HG03439 (cell line): ENCODE measurements around the gene NTRK2.

Experiments used
- ATAC-seq: cut with Tn5 transposase; IDR thresholded peaks from one replicate; pipeline ENCODE4 v1.9.1; 2021; ENCODE audit warnings: mild to moderate bottlenecking, moderate library complexity; ENCODE audit not compliant: unreplicated experiment

Gene NTRK2

GRCh38 chr9:85004818-85005413 is 335.4 kb downstream of the NTRK2 start:
- ATAC-seq = no peak

DNA sequence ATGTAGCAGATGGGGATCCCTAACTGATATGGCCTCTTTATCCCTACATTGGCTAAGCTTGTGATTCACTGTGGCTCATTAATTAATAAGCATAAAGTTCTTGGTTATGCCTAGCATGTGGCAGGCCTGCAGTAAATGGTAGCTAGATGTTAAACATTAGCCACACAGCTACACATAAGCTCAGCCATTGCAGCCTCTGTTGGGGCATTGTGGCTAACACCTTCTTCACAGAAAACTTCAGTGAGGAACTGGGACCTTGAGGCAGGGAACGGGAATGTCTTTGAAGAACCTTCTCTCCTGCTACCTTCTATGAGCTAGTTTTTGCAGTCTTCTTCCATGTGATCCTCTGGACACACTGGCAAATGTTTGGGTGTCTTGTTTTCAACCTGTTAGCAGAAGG is 338.2 kb downstream of the NTRK2 start:
- no peak for ATAC-seq

DNA sequence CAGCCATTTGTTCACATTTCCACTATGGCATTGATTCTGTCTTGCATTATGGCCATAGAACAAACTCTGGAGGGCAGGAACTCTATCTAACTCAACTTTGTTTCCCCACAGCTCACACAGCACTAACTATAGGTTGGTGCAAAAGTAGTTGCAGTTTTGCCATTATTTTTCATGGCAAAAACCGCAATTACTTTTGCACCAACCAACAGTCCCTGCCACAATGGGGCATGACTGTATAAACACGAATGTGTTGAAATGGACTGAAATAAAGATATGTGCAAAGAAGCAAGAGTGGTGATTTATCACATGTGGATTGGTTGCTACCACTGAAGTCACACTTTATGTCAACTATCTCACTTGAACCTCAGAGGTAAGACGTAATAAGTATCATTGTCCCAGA is 338.7 kb downstream of the NTRK2 start:
- ATAC-seq = no peak

DNA sequence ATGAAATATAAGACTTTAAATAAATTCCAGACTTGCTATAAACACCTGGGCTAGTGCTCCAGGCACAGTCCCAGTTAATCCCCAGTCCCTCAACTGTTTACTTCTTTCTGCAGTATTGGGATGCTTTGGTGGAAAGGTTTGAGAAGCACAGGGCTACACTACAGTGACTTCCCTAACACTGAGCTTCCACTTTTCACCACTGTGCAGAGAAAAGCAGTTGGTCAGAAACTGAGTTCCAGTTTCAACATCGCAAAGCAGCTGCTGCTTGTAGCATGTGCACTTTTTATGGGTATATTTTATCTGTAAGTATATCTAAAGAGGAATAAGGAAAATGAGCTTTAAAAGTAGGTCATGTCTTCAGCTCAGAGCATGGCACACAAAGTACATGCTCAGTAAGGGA is 339.7 kb downstream of the NTRK2 start:
- ATAC-seq = no peak

- no peak for ATAC-seq
Measured at GRCh38 chr9:85013703-85014102, 344.2 kb downstream of the NTRK2 start.

DNA sequence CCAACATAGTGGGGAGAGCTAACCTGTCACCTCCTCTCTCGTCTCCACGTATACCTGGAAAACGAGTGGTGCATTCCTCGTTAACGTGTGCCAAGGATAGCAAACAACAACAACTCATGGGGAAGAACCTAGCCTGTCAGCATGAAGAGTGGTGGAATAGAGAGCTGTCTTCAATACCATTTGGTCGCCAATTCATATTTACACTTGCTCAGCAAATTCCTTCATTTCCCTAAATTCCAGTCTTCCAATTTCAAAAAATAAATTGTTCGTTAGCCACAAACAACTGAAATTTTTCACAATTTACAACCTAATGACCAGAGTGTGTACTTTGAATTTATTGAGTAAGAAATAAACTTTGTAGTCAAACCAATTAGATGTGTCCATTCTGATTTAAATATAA is 344.8 kb downstream of the NTRK2 start:
- no peak for ATAC-seq

DNA sequence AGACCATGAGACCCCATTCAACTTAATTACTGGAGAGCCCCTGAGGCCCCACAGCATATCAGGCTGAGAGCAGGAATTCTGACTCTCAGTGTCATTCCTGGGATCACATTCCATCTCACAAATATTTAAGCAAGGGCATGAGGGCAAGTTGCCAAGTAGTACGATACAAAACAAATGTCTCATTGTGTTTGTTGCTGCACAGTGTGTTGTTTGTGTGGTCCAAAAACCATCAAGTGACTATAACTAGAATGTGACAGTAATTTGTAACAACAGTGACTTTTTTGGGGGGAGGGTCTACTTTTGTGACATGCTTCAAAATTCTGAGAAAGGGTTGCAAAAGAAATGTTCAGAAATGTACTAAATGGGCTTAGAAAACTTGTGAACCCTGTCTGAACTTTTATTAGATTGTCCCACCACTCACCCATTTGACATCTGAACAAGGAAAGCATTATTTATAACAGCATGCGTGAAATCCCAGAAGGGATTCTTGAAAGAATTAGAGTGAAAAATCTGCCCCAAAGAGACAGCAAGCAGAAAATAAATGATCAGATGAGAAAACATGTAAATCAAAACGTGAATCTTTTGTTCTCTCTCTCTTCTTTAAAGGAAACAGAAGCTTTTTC is 347.0 kb downstream of the NTRK2 start:
- ATAC-seq = no peak

DNA sequence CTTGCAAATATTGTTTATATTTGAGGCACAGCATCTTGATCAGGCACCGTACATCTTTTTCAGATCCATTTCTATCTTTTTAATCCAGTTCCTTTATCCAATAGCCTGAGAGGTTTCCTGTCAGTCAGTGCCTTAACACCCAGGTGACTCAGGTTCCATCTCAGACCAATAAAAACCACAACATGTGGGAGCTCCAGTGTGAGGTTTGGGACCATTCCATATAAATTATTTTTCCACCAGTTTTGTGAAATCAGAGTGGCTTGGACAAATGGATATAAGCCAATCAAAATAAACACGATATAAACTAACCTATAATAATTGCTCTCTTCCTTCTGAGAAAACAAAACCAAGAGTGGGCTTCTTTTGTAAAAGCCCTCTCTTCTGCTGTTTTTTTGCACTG is 351.3 kb downstream of the NTRK2 start:
- ATAC-seq = no peak

GRCh38 chr9:85021686-85022085 is 352.2 kb downstream of the NTRK2 start:
- no peak for ATAC-seq

DNA sequence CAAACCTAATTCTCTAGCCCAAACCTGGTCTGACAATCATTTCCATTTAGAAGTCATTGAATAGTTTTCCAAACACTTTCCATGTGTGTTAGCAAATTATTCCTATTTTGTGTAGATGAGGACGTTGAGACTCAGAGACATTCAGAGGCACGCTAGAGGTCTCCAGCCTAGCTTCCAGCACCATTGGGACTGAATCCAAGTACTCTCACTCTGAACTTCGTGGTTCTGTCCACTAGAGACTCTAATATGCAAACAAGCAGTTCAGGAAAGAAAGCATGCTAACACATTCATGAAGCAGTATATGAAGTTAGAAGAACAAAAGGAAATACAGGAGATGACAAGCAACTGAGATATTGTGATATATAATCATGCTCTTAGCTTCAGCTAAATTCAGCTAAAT is 354.8 kb downstream of the NTRK2 start:
- ATAC-seq = no peak

DNA sequence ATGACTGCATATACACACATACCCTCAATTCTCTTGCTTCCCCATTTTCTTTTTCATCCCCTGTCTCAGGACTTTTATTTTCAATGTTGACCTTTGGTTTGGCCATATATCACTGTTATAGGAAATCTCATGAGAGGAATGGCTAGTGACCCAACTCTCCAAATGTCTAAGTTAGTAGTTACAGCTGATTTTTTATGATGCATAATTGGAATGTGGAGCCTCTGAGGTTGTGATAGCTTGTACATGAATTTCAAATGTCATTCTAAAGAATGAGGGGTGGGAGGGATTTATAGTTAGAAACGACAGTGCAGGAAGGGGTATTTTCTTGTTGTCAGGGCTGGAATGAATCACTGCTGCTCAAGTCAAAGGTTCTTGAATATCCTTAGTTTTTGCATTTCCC is 356.1 kb downstream of the NTRK2 start:
- ATAC-seq = no peak

GRCh38 chr9:85027870-85028269 is 358.3 kb downstream of the NTRK2 start:
- no peak for ATAC-seq

GRCh38 chr9:85030316-85030715 is 360.8 kb downstream of the NTRK2 start:
- no peak for ATAC-seq

DNA sequence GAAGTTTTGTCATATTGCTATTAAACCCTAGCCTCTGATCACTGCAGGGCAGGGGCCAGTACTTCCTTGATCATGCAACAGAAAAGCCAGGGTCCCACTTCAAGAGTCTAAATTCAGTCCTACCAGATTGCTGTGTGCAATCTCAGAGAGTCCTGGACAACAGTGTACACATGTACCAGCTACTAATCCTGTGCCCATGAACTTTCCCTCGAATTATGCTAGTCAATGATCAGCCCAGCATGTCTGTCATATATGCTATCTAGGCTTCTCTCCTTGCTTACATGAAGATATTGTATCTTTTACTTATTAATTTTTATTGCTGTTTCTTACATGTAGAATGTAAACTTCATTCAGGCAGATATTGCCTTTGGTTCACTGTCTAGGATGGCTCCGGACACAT is 367.0 kb downstream of the NTRK2 start:
- no peak for ATAC-seq

DNA sequence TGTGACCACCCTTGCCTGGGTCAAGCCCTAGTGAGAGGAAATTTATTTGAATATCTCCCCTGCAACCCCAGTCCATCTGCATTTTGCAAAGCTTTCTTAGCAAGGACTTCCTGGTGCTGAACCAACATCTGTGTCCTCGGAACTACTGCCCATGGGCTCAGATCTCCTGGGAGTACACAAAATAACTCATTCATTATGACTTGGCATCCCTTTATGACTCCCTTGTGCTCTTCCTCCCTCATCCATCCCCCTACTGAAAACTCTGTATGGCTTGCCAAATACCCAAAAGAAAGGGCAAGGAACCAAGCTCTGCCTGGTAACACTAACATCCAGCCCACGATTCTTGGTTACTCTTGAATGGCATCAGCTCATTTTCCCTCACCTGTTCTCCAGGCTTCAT is 368.5 kb downstream of the NTRK2 start:
- no peak for ATAC-seq

DNA sequence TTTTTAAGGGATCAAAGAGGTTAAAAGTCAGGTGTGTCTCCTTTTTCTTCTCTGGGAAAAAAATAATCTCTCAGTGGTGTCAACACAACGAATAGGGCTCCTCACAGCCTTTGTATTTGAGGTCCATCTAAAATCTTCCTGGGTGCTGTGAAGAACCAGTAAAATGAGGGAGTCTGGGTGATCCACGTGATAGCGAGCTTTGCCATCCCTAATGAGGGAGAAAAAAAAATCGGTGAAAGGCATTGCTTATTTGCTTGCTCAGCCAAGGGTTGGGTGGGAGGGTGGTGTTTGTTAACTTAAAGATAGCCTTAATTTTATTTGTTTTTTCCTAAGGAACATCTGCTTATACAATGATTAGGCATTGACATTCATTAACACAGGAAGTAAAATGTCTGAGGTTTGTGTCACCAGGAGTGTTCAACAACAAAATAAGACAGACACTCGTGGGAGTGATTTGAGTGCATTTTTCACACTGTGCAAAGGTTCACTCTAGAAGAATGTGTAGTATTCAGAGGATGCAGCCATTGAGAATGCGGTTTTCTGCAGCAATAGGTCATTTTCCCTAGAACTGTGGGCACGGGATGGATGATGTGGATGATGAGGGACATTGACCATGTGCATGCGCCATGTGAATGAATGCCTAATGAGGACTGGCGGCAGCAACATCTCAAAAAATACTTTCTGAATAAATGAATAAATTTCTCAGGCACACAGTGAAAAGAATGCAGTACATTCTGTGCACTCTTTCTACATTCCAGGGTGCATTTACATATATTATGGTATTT is 369.5 kb downstream of the NTRK2 start:
- no peak for ATAC-seq

- no peak for ATAC-seq
Measured at GRCh38 chr9:85040146-85040545, 370.6 kb downstream of the NTRK2 start.

DNA sequence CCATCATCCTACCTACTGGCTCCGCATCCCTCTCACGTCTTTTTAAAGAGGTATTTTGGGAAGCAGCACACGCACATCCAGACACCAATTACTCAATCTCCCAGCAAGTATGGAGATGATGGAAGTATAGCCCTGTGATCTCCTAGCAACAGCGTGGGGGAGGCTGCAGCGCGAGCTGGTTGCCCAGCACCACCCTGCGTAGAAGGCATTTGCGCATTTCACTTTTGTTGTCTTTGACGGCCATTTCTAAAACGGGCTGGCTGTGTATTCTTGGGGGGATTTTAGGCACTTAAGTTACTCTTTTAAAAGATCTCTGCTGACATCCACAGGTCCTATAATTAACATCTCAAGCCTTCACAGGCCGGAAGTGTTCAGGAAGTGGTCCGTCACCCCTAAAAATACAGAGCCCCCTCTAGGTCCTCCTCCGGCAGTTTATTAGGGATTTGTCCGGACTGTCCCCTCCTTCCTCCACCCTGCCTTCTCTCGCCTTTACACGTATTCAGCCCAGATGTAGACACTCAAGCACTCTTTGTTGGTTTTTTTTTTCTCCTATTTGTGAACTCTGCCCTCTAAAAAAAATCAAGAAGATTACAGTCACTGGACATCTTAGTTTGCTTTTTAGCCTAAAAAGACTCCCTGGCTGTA is 371.4 kb downstream of the NTRK2 start:
- ATAC-seq = no peak

- ATAC-seq = no peak
Measured at GRCh38 chr9:85041466-85042137, 372.1 kb downstream of the NTRK2 start.

- no peak for ATAC-seq
Measured at GRCh38 chr9:85042981-85043647, 373.6 kb downstream of the NTRK2 start.

DNA sequence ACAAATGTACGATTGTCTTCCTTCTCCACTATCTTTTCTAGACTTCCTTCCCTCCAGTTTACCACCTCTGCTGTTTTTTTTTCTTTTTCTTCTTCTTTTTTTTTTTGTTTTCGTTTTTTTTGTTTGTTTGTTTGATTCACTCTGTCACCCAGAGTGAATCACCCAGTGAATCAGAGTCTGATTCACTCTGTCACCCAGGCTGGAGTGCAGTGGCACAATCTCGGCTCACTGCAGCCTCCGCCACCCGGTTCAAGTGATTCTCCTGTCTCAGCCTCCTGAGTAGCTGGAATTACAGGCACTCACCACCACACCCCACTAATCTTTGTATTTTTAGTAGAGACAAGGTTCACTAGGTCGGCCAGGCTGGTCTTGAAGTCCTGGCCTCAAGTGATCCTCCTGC is 375.7 kb downstream of the NTRK2 start:
- ATAC-seq = no peak
